Hepatocyte (in vitro differentiated cells): Measurements from ENCODE around the gene NDUFB11. TPM values are rescaled to one million over a fixed set of nuclear protein-coding genes. Genes with fewer than 3 reads are reported as not detected.

Source experiments
- DNase-seq: peaks from one replicate; pipeline ENCODE4 v3.0.0-alpha.2; 2016; ENCODE audit warnings: low spot score
- H2AFZ ChIP-seq: fragments of 200-600 bp; sonication (generic); 2 replicates; pipeline ENCODE4 v1.6.0; 2016; ENCODE audit warnings: antibody characterized with exemption, mild to moderate bottlenecking
- H3K27ac ChIP-seq: fragments of 200-600 bp; sonication (generic); 2 replicates; pipeline ENCODE4 v1.5.1; 2016; ENCODE audit warnings: mild to moderate bottlenecking
- H3K27me3 ChIP-seq: fragments of 200-600 bp; sonication (generic); 2 replicates; pipeline ENCODE4 v1.6.1; 2016
- H3K36me3 ChIP-seq: fragments of 200-600 bp; sonication (generic); replicated peaks from 2 replicates; pipeline ENCODE4 v1.5.1; 2016; ENCODE audit warnings: low read depth; ENCODE audit not compliant: insufficient read depth
- H3K4me1 ChIP-seq: fragments of 200-600 bp; sonication (generic); 2 replicates; pipeline ENCODE4 v1.5.1; 2016; ENCODE audit warnings: mild to moderate bottlenecking, moderate library complexity; ENCODE audit not compliant: insufficient read depth
- H3K4me2 ChIP-seq: fragments of 200-600 bp; sonication (generic); 2 replicates; pipeline ENCODE4 v1.6.0; 2016
- H3K4me3 ChIP-seq: fragments of 200-600 bp; sonication (generic); 2 replicates; pipeline ENCODE4 v1.5.1; 2016; ENCODE audit warnings: mild to moderate bottlenecking
- H3K79me2 ChIP-seq: fragments of 200-600 bp; sonication (generic); 2 replicates; pipeline ENCODE4 v1.6.0; 2017; ENCODE audit warnings: mild to moderate bottlenecking
- H3K9me2 ChIP-seq: fragments of 200-600 bp; sonication (generic); replicated peaks from 2 replicates; pipeline ENCODE4 v1.6.0; 2017; ENCODE audit warnings: mild to moderate bottlenecking; ENCODE audit not compliant: insufficient read depth
- H3K9me3 ChIP-seq: fragments of 200-600 bp; sonication (generic); 2 replicates; pipeline ENCODE4 v1.5.1; 2016; ENCODE audit warnings: low read depth, mild to moderate bottlenecking
- H4K20me1 ChIP-seq: fragments of 200-600 bp; sonication (generic); 2 replicates; pipeline ENCODE4 v1.6.0; 2016; ENCODE audit warnings: mild to moderate bottlenecking; ENCODE audit not compliant: insufficient read depth, poor library complexity, severe bottlenecking
- EZH2 ChIP-seq: fragments of 200-600 bp; sonication (generic); IDR thresholded peaks from 2 replicates; pipeline ENCODE4 v1.6.1; 2016; ENCODE audit warnings: antibody characterized with exemption, mild to moderate bottlenecking, borderline replicate concordance
- EZH2phosphoT487 ChIP-seq: fragments of 200-600 bp; sonication (generic); IDR thresholded peaks from one replicate; pipeline ENCODE4 v1.6.1; 2018; ENCODE audit warnings: antibody characterized with exemption, mild to moderate bottlenecking, low read depth, moderate library complexity; ENCODE audit not compliant: unreplicated experiment, severe bottlenecking
- WGBS: methylation state at CpG from one replicate; pipeline ENCODE4 v1.1.6; 2016; ENCODE audit warnings: low lambda C conversion rate; ENCODE audit errors: missing lambda C conversion rate; 5-methylcytosine and 5-hydroxymethylcytosine counted together
- polyA plus RNA-seq: library from polyadenylated mRNA; unstranded; fragments of >200 nt; fragmentation: Nextera tagmentation; extraction: Ambion mirVana; gene quantifications from 2 replicates; pipeline ENCODE4 v1.2.1, GENCODE V29; 2016
- total RNA-seq: library from RNA; depleted of rRNA; stranded (reverse); fragments of >200 nt; gene quantifications from 2 replicates; pipeline ENCODE4 v1.2.3, GENCODE V29; 2014
- TF ChIP-seq, protein P1 (sequence below): fragments of 200-600 bp; sonication (generic); IDR thresholded peaks from 2 replicates; pipeline ENCODE4 v1.5.1; 2016; ENCODE audit warnings: antibody characterized with exemption, mild to moderate bottlenecking; ENCODE audit not compliant: poor library complexity

NDUFB11 gene
- total and polyA plus RNA-seq, 2 experiments from 2014 or later: 65.4 to 168 TPM

DNA sequence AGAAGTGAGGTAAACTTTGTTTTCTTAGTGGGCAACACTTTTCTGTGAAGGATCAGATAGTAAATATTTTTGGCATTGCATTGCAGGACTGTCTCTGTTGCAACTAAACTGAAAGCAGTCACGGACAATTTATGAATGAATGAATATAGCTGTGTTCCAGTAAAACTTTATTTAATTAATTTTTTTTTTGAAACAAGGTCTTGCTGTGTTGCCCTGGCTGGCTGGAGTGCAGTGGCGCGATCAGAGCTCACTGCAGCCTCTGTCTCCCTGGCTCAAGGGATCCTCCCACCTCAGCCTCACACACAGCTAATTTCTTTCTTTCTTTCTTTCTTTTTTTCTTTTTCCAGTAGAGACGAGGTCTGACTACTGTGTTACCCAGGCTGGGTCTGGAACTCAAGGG, 16.3 kb upstream of the NDUFB11 start:
- 79% methylated on average over 4 of the region's 4 CpGs for WGBS
- H2AFZ ChIP-seq: no peak overlapping the region
- no peaks in the 10 kb centered on the region for H3K9me3 ChIP-seq
- H3K4me2 ChIP-seq: no peak overlapping the region
- TF ChIP-seq EZH2: no peak
- TF ChIP-seq, protein P1, sequence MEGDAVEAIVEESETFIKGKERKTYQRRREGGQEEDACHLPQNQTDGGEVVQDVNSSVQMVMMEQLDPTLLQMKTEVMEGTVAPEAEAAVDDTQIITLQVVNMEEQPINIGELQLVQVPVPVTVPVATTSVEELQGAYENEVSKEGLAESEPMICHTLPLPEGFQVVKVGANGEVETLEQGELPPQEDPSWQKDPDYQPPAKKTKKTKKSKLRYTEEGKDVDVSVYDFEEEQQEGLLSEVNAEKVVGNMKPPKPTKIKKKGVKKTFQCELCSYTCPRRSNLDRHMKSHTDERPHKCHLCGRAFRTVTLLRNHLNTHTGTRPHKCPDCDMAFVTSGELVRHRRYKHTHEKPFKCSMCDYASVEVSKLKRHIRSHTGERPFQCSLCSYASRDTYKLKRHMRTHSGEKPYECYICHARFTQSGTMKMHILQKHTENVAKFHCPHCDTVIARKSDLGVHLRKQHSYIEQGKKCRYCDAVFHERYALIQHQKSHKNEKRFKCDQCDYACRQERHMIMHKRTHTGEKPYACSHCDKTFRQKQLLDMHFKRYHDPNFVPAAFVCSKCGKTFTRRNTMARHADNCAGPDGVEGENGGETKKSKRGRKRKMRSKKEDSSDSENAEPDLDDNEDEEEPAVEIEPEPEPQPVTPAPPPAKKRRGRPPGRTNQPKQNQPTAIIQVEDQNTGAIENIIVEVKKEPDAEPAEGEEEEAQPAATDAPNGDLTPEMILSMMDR: no peak
- no peak for TF ChIP-seq EZH2phosphoT487
- no peaks in the 10 kb centered on the region for H3K4me1 ChIP-seq
- H4K20me1 ChIP-seq: peaks cover 4% of the 10 kb centered on the region
- no peak overlapping the region for H3K4me3 ChIP-seq
- no peaks in the 10 kb centered on the region for H3K36me3 ChIP-seq
- H3K9me2 ChIP-seq: no peaks in the 10 kb centered on the region
- no peak overlapping the region for H3K27ac ChIP-seq
- no peak for DNase-seq
- H3K27me3 ChIP-seq: no peaks in the 10 kb centered on the region
- H3K79me2 ChIP-seq: peaks cover 55% of the 10 kb centered on the region

DNA sequence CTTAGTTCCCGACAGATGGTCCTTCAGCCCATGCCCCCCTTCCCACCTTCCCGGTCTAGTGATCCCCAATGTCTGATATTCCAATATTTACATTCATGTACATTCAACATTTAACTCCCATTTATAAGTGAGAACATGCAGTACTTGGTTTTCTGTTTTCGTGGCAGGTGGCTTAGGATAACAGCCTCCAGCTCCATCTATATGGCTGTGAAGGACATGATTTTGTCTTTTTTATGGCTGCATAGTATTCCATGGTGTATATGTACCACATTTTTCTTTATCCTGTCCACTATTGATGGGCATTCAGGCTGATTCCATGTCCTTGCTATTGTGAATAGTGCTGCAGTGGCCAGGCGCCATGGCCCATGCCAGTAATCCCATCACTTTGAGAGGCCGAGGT, 14.3 kb upstream of the NDUFB11 start:
- Histone ChIP-seq H3K27me3 (no peaks in the 10 kb centered on the region), H3K27ac (no peak overlapping the region), H3K9me3 (no peaks in the 10 kb centered on the region), H3K9me2 (no peaks in the 10 kb centered on the region), H3K4me2 (no peak overlapping the region), H3K4me1 (no peaks in the 10 kb centered on the region), H4K20me1 (peaks cover 4% of the 10 kb centered on the region), H2AFZ (no peak overlapping the region), H3K79me2 (peaks cover 55% of the 10 kb centered on the region), H3K36me3 (no peaks in the 10 kb centered on the region), H3K4me3 (no peak overlapping the region)
- DNase-seq: no peak
- 94% methylated on average over 5 of the region's 5 CpGs for WGBS
- TF ChIP-seq EZH2phosphoT487: no peak
- TF ChIP-seq, protein P1: no peak
- no peak for TF ChIP-seq EZH2

DNA sequence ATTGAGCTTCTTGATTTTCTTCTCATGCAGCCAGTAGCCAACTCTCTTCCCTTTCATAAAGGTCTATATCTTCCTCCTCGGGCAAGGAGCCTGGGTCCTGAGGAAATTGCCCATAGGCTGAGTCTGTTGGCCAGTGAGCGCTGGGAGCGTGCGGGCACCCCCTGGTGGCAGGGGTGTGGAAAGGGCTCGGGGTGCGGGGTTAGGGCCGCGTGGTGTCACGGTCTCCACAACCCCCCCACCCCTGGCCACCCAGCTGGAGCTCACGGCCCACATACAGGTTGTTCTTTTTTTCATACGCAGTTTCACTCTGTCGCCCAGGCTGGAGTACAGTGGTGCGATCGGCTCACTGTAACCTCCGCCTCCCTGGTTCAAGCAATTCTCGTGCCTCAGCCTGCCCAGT, 13.6 kb upstream of the NDUFB11 start:
- Histone ChIP-seq H3K4me1 (no peaks in the 10 kb centered on the region), H3K27me3 (no peaks in the 10 kb centered on the region), H4K20me1 (peaks cover 4% of the 10 kb centered on the region), H3K9me2 (no peaks in the 10 kb centered on the region), H3K79me2 (peaks cover 59% of the 10 kb centered on the region), H3K36me3 (no peaks in the 10 kb centered on the region), H3K4me2 (no peak overlapping the region), H3K4me3 (no peak overlapping the region), H3K9me3 (no peaks in the 10 kb centered on the region), H2AFZ (no peak overlapping the region), H3K27ac (no peak overlapping the region)
- DNase-seq: no peak
- WGBS: 95% methylated on average over 16 of the region's 16 CpGs
- TF ChIP-seq EZH2phosphoT487 (no peak), EZH2 (no peak)
- TF ChIP-seq, protein P1: no peak
